K562 (cell line): ENCODE data around the gene SPTLC3. TPM values are rescaled to one million over a fixed set of nuclear protein-coding genes. Genes with fewer than 3 reads are reported as not detected.

Experiments used
- ATAC-seq: fragments of 200-7000 bp; cut with Tn5 transposase; 3 replicates; pipeline ENCODE4 v1.9.1; 2020; ENCODE audit warnings: moderate library complexity
- BruUV-seq: library from RNA; stranded (reverse); fragments of 400-500 nt; replicated peaks from 2 replicates; lab custom pipeline; 2021; lab: Mats Ljungman, UMichigan
- CTCF ChIA-PET: fragments of 300-600 bp; formaldehyde crosslinking; extraction: SDS; loops from one replicate; lab custom pipeline; 2021; ENCODE audit warnings: low intra/inter-chr PET ratio; lab: Yijun Ruan, JAX
- POLR2A ChIA-PET: fragments of 300-600, 350-650 bp; sonication (Branson Sonifier 250); formaldehyde crosslinking; extraction: SDS; loops from one replicate; lab custom pipeline; 2021; ENCODE audit warnings: antibody characterized with exemption, inconsistent platforms; lab: Yijun Ruan, JAX
- DNase-seq, 4 experiments: peaks; one replicate each; pipeline versions ENCODE4 v3.0.0 to v3.0.0-alpha.2; 2011 to 2018; ENCODE audit warnings: low spot score in 3 of 4, mixed read lengths in 3 of 4; ENCODE audit errors: extremely low read depth in 1 of 4
- FAIRE-seq: peaks from 2 replicates; lab custom pipeline; 2011; peaks lifted over from hg19 to GRCh38; lab: Jason Lieb, UNC
- H2AFZ ChIP-seq: 2 replicates; pipeline ENCODE4 v1.6.0; 2011; ENCODE audit warnings: low read depth, low read length, control low read depth, inconsistent platforms
- H3K27ac ChIP-seq: fragments of 200-600 bp; 3 replicates; pipeline ENCODE4 v1.8.0; 2011; ENCODE audit warnings: low read depth, mild to moderate bottlenecking, control low read depth, inconsistent platforms, low read length, moderate library complexity, mixed read lengths; ENCODE audit errors: extremely low read depth
- H3K27me3 ChIP-seq, 2 experiments: fragments of 300-600 bp in 1 of 2; 2 replicates in 1 of 2; 3 replicates in 1 of 2; pipeline versions ENCODE4 v1.6.0 to v1.8.0; 2011; ENCODE audit warnings: inconsistent platforms in 2 of 2, low read length in 2 of 2, mild to moderate bottlenecking in 1 of 2, mixed read lengths in 1 of 2, moderate library complexity in 1 of 2; ENCODE audit not compliant: control insufficient read depth in 2 of 2, insufficient read depth in 2 of 2
- H3K36me3 ChIP-seq: fragments of 300-600 bp; 3 replicates; pipeline ENCODE4 v1.8.0; 2011; ENCODE audit warnings: mild to moderate bottlenecking, low read length, inconsistent platforms; ENCODE audit not compliant: control insufficient read depth, insufficient read depth
- H3K4me1 ChIP-seq, 2 experiments: fragments of 200-600 bp in 1 of 2; replicated peaks in 1 of 2; 2 replicates in 1 of 2; 3 replicates in 1 of 2; pipeline versions ENCODE4 v1.5.1 to v1.8.0; 2011; ENCODE audit warnings: inconsistent platforms in 2 of 2, low read length in 2 of 2, mild to moderate bottlenecking in 1 of 2, mixed read lengths in 1 of 2, moderate library complexity in 1 of 2; ENCODE audit not compliant: control insufficient read depth in 2 of 2, insufficient read depth in 2 of 2
- H3K4me2 ChIP-seq: 2 replicates; pipeline ENCODE4 v1.6.1; 2011; ENCODE audit warnings: low read length, control low read depth, inconsistent platforms, mixed read lengths; ENCODE audit not compliant: insufficient read depth
- H3K4me3 ChIP-seq: fragments of 200-600 bp; sonication (generic), shearing (Covaris generic); 2 replicates; pipeline ENCODE4 v1.5.1; 2016; ENCODE audit warnings: control low read depth, inconsistent platforms
- H3K79me2 ChIP-seq: fragments of 200-600 bp; 3 replicates; pipeline ENCODE4 v1.8.0; 2011; ENCODE audit warnings: low read length, inconsistent platforms; ENCODE audit not compliant: control insufficient read depth, insufficient read depth
- H3K9ac ChIP-seq, 2 experiments: 2 replicates each; pipeline versions ENCODE4 v1.6.0 to v1.6.1; 2011; ENCODE audit warnings: low read depth in 2 of 2, low read length in 2 of 2, control low read depth in 1 of 2, inconsistent platforms in 1 of 2, mild to moderate bottlenecking in 1 of 2, mixed read lengths in 1 of 2; ENCODE audit not compliant: insufficient read depth in 1 of 2
- H3K9me1 ChIP-seq: one replicate; pipeline ENCODE4 v1.6.0; 2011; ENCODE audit warnings: inconsistent platforms, mild to moderate bottlenecking, low read length, moderate library complexity; ENCODE audit not compliant: control insufficient read depth, insufficient read depth
- H3K9me3 ChIP-seq: replicated peaks from 2 replicates; pipeline ENCODE4 v1.5.1; 2011; ENCODE audit warnings: low read depth, low read length, inconsistent platforms; ENCODE audit not compliant: control insufficient read depth, insufficient read depth
- H4K20me1 ChIP-seq: replicated peaks from 2 replicates; pipeline ENCODE4 v1.6.1; 2011; ENCODE audit warnings: low read length, inconsistent platforms, mixed read lengths; ENCODE audit not compliant: control insufficient read depth, insufficient read depth
- ARHGAP35 ChIP-seq: fragments of 450-650 bp; IDR thresholded peaks from 2 replicates; pipeline ENCODE4 v1.6.1; 2018; ENCODE audit not compliant: partially characterized antibody
- BDP1 ChIP-seq: IDR thresholded peaks from 3 replicates; pipeline ENCODE4 v1.6.1; 2011; ENCODE audit not compliant: insufficient read length, insufficient read depth
- CHD2 ChIP-seq: IDR thresholded peaks from 2 replicates; pipeline ENCODE4 v1.6.1; 2011; ENCODE audit warnings: low read depth, low read length
- ESRRB ChIP-seq: fragments of 250-450 bp; sonication (Bioruptor Pico); IDR thresholded peaks from 2 replicates; pipeline ENCODE4 v1.5.0; 2020; ENCODE audit warnings: mild to moderate bottlenecking, moderate library complexity, borderline replicate concordance
- KLF16 ChIP-seq: IDR thresholded peaks from 2 replicates; pipeline ENCODE4 v1.6.1; 2016; ENCODE audit warnings: antibody characterized with exemption
- MYC ChIP-seq, 2 experiments: fragments of 250-450 bp in 1 of 2; sonication (Bioruptor Pico) in 1 of 2; IDR thresholded peaks; 2 replicates each; pipeline versions ENCODE4 v1.5.1 to v1.6.1; 2012 to 2021; ENCODE audit warnings: low read depth in 2 of 2, borderline replicate concordance in 1 of 2, improper control_type of control experiment in 1 of 2, low read length in 1 of 2, mild to moderate bottlenecking in 1 of 2, moderate library complexity in 1 of 2
- OTX1 ChIP-seq: fragments of 450-650 bp; formaldehyde crosslinking; IDR thresholded peaks from 2 replicates; pipeline ENCODE4 v1.4.0; 2022; ENCODE audit warnings: mild to moderate bottlenecking
- PHF8 ChIP-seq: fragments of 200-600 bp; sonication (generic); IDR thresholded peaks from 2 replicates; pipeline ENCODE4 v1.6.1; 2012; ENCODE audit warnings: mixed run types, mild to moderate bottlenecking, inconsistent platforms, low read length, moderate library complexity, borderline replicate concordance
- POLR2A ChIP-seq: fragments of 450-650 bp; conservative IDR thresholded peaks from 2 replicates; pipeline ENCODE4 v1.6.1; 2016
- POLR3G ChIP-seq: IDR thresholded peaks from 2 replicates; pipeline ENCODE4 v1.6.1; 2011; ENCODE audit not compliant: insufficient read length, insufficient replicate concordance; ENCODE audit errors: extremely low read depth
- STAT5B ChIP-seq: fragments of 250-450 bp; sonication (Bioruptor Pico); IDR thresholded peaks from 2 replicates; pipeline ENCODE4 v1.8.0; 2021; ENCODE audit warnings: mild to moderate bottlenecking, inconsistent platforms
- ZNF316 ChIP-seq: fragments of 450-650 bp; IDR thresholded peaks from 2 replicates; pipeline ENCODE4 v1.6.1; 2016
- ZNF318 ChIP-seq, 2 experiments: fragments of 450-650 bp; IDR thresholded peaks; 2 replicates each; pipeline ENCODE4 v1.6.1; 2016; ENCODE audit warnings: mild to moderate bottlenecking in 2 of 2, borderline replicate concordance in 1 of 2, low read depth in 1 of 2, moderate library complexity in 1 of 2
- WGBS: fragments of 100-300 bp; shearing (Covaris generic); methylation state at CpG from one replicate; pipeline ENCODE4 v1.1.6; 2016; ENCODE audit warnings: low coverage, mixed read lengths; ENCODE audit not compliant: insufficient coverage; ENCODE audit errors: missing lambda C conversion rate; 5-methylcytosine and 5-hydroxymethylcytosine counted together
- in situ Hi-C: fragments of 300-500 bp; cut with MboI; formaldehyde crosslinking; loops from 4 replicates; pipeline ENCODE4 v1.15.0; 2018; ENCODE audit warnings: inconsistent platforms, mixed read lengths
- intact Hi-C: fragments of 100-400 bp; cut with micrococcal nuclease; formaldehyde crosslinking; loops from 2 replicates; pipeline ENCODE4 v1.14.2; 2022
- polyA plus RNA-seq, 8 experiments: library from polyadenylated mRNA; depleted of rRNA in 4 of 8; stranded (reverse) in 5 of 8; unstranded in 3 of 8; fragments of >200 nt; fragmentation: Nextera tagmentation in 2 of 8; fragmentation: Illumina TruSeq in 1 of 8; extraction: Ambion mirVana in 2 of 8; extraction: Trizol in 1 of 8; gene quantifications; 2 replicates each; pipeline versions ENCODE4 v1.2.1 to v1.2.3, GENCODE V29; 2011 to 2014; ENCODE audit warnings: inconsistent platforms in 1 of 8, missing spikeins in 1 of 8
- total RNA-seq, 7 experiments: library from RNA; depleted of rRNA in 6 of 7; stranded (reverse); fragments of >200 nt in 6 of 7; fragmentation: Illumina TruSeq in 2 of 7; extraction: Trizol in 2 of 7; gene quantifications; 2 replicates each; pipeline versions ENCODE4 v1.2.1 to v1.2.3, GENCODE V29; 2011 to 2021; ENCODE audit warnings: low replicate concordance in 1 of 7
- TF ChIP-seq, protein P1 (sequence below): sonication (generic); formaldehyde crosslinking; IDR thresholded peaks from 2 replicates; pipeline ENCODE4 v1.8.0; 2022; ENCODE audit warnings: mild to moderate bottlenecking, missing genetic modification reagents
- TF ChIP-seq, protein P2 (sequence below), 2 experiments: fragments of 450-650 bp in 1 of 2; sonication (generic) in 1 of 2; formaldehyde crosslinking; conservative IDR thresholded peaks; 2 replicates each; pipeline versions ENCODE4 v1.4.0 to v1.8.1; 2020 to 2022; ENCODE audit warnings: mild to moderate bottlenecking in 1 of 2, missing genetic modification reagents in 1 of 2

Gene SPTLC3
- total and polyA plus RNA-seq, 9 of the 15 experiments (the other 6 are each of a cell fraction or from before 2014, with no cell fraction given) = not detected

DNA sequence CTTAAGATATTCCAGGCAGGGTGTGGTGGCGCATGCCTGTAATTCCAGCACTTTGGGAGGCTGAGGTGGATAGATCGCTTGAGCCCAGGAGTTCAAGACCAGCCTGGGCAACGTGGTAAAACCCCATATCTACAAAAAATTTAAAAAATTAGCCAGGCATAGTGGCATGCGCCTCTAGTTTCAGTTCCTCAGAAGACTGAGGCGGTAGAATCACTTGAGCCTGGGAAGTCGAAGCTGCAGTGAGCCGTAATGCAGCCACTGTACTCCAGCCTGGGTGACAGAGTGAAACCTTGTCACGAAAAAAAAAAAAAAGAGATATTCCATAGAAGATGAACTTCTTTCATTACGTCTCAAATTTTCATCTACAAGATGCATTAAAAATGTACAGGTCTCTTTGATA, 165.6 kb downstream of the SPTLC3 start:
- no peak overlapping the region for H2AFZ ChIP-seq
- no peaks in the 10 kb centered on the region for H3K9me3 ChIP-seq
- no peaks in the 10 kb centered on the region for H3K4me1 ChIP-seq
- BruUV-seq = no TSS peak
- H3K27ac ChIP-seq = no peak overlapping the region
- H3K27me3 ChIP-seq = no peaks in the 10 kb centered on the region
- H3K79me2 ChIP-seq = no peaks in the 10 kb centered on the region
- no peak overlapping the region for H3K4me3 ChIP-seq
- H3K36me3 ChIP-seq = no peaks in the 10 kb centered on the region
- no peaks in the 10 kb centered on the region for H3K9me1 ChIP-seq
- H3K9ac ChIP-seq = no peak overlapping the region
- 2% methylated on average over 7 of the region's 9 CpGs for WGBS
- no peak overlapping the region for H3K4me2 ChIP-seq
- DNase-seq (no peak), ATAC-seq (no peak), FAIRE-seq (no peak)
- POLR2A ChIA-PET = no interaction called here
- in situ Hi-C loops (no loop called here), intact Hi-C loops (no loop called here)
- no peaks in the 10 kb centered on the region for H4K20me1 ChIP-seq
- CTCF ChIA-PET = no interaction called here
- TF ChIP-seq ARHGAP35 (no peak), KLF16 (no peak), BDP1 (no peak), MYC (IDR thresholded peaks at IDR 0.05; ENCODE audit: low read depth, low read length) (no peak), MYC (CRISPR knock-in tag; IDR thresholded peaks at IDR 0.05; ENCODE audit: borderline replicate concordance, low read depth) (no peak), ZNF316 (no peak), ZNF318 (IDR thresholded peaks at IDR 0.05; ENCODE audit: borderline replicate concordance in 1 of 2, low read depth in 1 of 2) (no peak), OTX1 (CRISPR knock-in tag) (no peak), STAT5B (CRISPR knock-in tag) (no peak), CHD2 (no peak), ESRRB (CRISPR knock-in tag) (no peak), POLR3G (no peak), POLR2A (no peak), PHF8 (no peak)
- TF ChIP-seq, protein P1, sequence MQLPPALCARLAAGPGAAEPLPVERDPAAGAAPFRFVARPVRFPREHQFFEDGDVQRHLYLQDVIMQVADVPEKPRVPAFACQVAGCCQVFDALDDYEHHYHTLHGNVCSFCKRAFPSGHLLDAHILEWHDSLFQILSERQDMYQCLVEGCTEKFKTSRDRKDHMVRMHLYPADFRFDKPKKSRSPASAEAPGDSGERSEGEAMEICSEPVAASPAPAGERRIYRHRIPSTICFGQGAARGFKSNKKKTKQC (CRISPR knock-in tag) = no peak
- TF ChIP-seq, protein P2, sequence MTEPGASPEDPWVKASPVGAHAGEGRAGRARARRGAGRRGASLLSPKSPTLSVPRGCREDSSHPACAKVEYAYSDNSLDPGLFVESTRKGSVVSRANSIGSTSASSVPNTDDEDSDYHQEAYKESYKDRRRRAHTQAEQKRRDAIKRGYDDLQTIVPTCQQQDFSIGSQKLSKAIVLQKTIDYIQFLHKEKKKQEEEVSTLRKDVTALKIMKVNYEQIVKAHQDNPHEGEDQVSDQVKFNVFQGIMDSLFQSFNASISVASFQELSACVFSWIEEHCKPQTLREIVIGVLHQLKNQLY (CRISPR knock-in tag; conservative IDR thresholded peaks at IDR 0.05) = no peak
